Stomach (tissue), 4 donors: Measurements from ENCODE around the gene TTLL4.

Experiments
- EP300 ChIP-seq: sonication (generic); formaldehyde crosslinking; IDR thresholded peaks from one replicate; pipeline ENCODE4 v1.6.1; 2017; ENCODE audit warnings: antibody characterized with exemption
- POLR2A ChIP-seq, 4 donors: fragments of 450-650 bp; IDR thresholded peaks; one replicate each; pipeline ENCODE4 v1.6.1; 2016; ENCODE audit warnings: antibody characterized with exemption in 4 of 4, control low read depth in 2 of 4, mild to moderate bottlenecking in 1 of 4, moderate library complexity in 1 of 4
- POLR2AphosphoS5 ChIP-seq, 3 donors: sonication (generic); formaldehyde crosslinking; IDR thresholded peaks; one replicate each; pipeline ENCODE4 v1.6.1; 2016; ENCODE audit warnings: antibody characterized with exemption in 3 of 3
- TF ChIP-seq, protein P1 (sequence below), 7 experiments: fragments of 450-650 bp in 4 of 7; fragments of 200-600 bp in 3 of 7; sonication (generic) in 3 of 7; IDR thresholded peaks; one replicate each; pipeline ENCODE4 v1.5.1; 2016 to 2019; ENCODE audit warnings: antibody characterized with exemption in 7 of 7, control low read depth in 2 of 7, mild to moderate bottlenecking in 1 of 7

DNA sequence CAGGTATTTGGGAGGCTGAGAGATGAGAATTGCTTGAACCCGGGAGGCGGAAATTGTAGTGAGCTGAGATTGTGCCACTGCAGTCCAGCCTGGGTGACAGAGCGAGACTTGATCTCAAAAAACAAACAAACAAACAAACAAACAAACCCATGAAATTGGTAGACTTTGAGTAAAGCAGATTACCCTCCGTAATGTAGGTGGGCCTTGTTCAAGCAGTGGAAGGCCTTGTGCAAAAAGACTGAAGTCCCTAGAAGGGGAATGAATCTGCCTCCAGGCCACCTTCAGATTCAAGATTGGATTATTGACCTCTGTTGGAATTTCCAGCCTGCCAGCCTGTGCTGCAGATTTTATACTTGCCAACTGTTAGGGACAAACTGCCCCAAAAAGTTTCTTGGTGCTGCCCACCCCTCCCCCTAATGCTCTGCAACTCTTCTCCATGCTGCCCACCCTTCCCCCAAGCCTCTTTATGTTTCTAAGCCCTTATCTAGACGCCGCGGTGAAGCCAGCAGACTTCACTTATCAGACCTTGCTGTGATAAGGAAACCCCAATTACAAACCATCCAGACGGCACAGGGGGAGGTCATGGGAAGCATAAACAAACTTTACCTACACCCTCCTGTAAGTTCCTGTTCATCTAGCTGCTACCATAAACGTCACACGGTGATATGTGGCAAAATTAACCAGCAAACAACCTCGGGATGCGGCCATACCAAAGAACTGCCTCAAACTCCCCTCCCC is 88.3 kb downstream of the TTLL4 start:
- TF ChIP-seq, protein P1, sequence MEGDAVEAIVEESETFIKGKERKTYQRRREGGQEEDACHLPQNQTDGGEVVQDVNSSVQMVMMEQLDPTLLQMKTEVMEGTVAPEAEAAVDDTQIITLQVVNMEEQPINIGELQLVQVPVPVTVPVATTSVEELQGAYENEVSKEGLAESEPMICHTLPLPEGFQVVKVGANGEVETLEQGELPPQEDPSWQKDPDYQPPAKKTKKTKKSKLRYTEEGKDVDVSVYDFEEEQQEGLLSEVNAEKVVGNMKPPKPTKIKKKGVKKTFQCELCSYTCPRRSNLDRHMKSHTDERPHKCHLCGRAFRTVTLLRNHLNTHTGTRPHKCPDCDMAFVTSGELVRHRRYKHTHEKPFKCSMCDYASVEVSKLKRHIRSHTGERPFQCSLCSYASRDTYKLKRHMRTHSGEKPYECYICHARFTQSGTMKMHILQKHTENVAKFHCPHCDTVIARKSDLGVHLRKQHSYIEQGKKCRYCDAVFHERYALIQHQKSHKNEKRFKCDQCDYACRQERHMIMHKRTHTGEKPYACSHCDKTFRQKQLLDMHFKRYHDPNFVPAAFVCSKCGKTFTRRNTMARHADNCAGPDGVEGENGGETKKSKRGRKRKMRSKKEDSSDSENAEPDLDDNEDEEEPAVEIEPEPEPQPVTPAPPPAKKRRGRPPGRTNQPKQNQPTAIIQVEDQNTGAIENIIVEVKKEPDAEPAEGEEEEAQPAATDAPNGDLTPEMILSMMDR (IDR thresholded peaks at IDR 0.05), result no peak
- TF ChIP-seq POLR2A (IDR thresholded peaks at IDR 0.05) (no peak), POLR2AphosphoS5 (IDR thresholded peaks at IDR 0.05) (peak in 2 of 3 donors; percentile 26 to 37), EP300 (no peak)
